Measurements from ENCODE around the gene C14orf93.
"Not testable (repeated sequence)": the region's sequence is repeated elsewhere in the genome, so short reads cannot be mapped to it uniquely, and the experiment has no call there.

Gene C14orf93

GRCh38 chr14:23018107-23018506 is 8.2 kb upstream of the C14orf93 start:
- no peak for DNase-seq

GRCh38 chr14:23017091-23017490 is 7.1 kb upstream of the C14orf93 start:
- no peak for DNase-seq

GRCh38 chr14:23015618-23016017 is 5.7 kb upstream of the C14orf93 start:
- no peak for DNase-seq

- not testable (repeated sequence) for DNase-seq
These were observed 3.8 kb upstream of the C14orf93 start for GRCh38 chr14:23013749-23014054.

- DNase-seq, result no peak
These were observed 3.3 kb upstream of the C14orf93 start for GRCh38 chr14:23013054-23013748.

- no peak for DNase-seq
These were observed 432 bp downstream of the C14orf93 start for GRCh38 chr14:23009483-23009938.

GRCh38 chr14:23008831-23009230 is 1.1 kb downstream of the C14orf93 start:
- no peak for DNase-seq

GRCh38 chr14:23006544-23007419 is 3.2 kb downstream of the C14orf93 start:
- peak; percentile 99 for DNase-seq

GRCh38 chr14:23006188-23006534 is 3.8 kb downstream of the C14orf93 start:
- DNase-seq, result no peak

- DNase-seq, result no peak
These were observed 4.3 kb downstream of the C14orf93 start for GRCh38 chr14:23005451-23006187.

- not testable (repeated sequence) for DNase-seq
These were observed 5.7 kb downstream of the C14orf93 start for GRCh38 chr14:23004274-23004673.

- DNase-seq, result no peak
These were observed 7.4 kb downstream of the C14orf93 start for GRCh38 chr14:23002592-23002991.

GRCh38 chr14:23000860-23001259 is 9.1 kb downstream of the C14orf93 start:
- DNase-seq, result no peak

- no peak for DNase-seq
These were observed 11.5 kb downstream of the C14orf93 start for GRCh38 chr14:22998329-22999012.

- DNase-seq, result no peak
These were observed 12.1 kb downstream of the C14orf93 start for GRCh38 chr14:22997676-22998323.

- DNase-seq, result no peak
These were observed 12.9 kb downstream of the C14orf93 start for GRCh38 chr14:22996768-22997654.

GRCh38 chr14:22995889-22996625 is 13.9 kb downstream of the C14orf93 start:
- no peak for DNase-seq

GRCh38 chr14:22994762-22995275 is 15.1 kb downstream of the C14orf93 start:
- DNase-seq, result peak; percentile 26

- DNase-seq, result no peak
These were observed 16.4 kb downstream of the C14orf93 start for GRCh38 chr14:22993517-22993916.

GRCh38 chr14:22991852-22992251 is 18.1 kb downstream of the C14orf93 start:
- no peak for DNase-seq
